EH (cell line): ENCODE measurements around the gene TOP3A.
A peak's percentile ranks its signal among the peaks of the same experiment; 100 is the strongest.

Experiments
- DNase-seq: peaks from one replicate; pipeline ENCODE4 v3.0.0-alpha.2; 2015; ENCODE audit warnings: low read depth

Gene TOP3A

GRCh38 chr17:18280249-18280648, 34.5 kb downstream of the TOP3A start:
- DNase-seq = no peak

- peak; percentile 34 for DNase-seq
Measured at GRCh38 chr17:18278867-18279266, 35.9 kb downstream of the TOP3A start.

GRCh38 chr17:18277076-18277475, 37.7 kb downstream of the TOP3A start:
- no peak for DNase-seq

- DNase-seq = no peak
Measured at GRCh38 chr17:18270046-18270931, 44.5 kb downstream of the TOP3A start.

GRCh38 chr17:18267927-18268711, 46.7 kb downstream of the TOP3A start:
- DNase-seq = peak; percentile 63

- DNase-seq = no peak
Measured at GRCh38 chr17:18267366-18267765, 47.4 kb downstream of the TOP3A start.

- no peak for DNase-seq
Measured at GRCh38 chr17:18263885-18264682, 50.7 kb downstream of the TOP3A start.

- DNase-seq = no peak
Measured at GRCh38 chr17:18262641-18263040, 52.2 kb downstream of the TOP3A start.

GRCh38 chr17:18262111-18262510, 52.7 kb downstream of the TOP3A start:
- no peak for DNase-seq

GRCh38 chr17:18261659-18262058, 53.1 kb downstream of the TOP3A start:
- DNase-seq = no peak

- peak; percentile 71 for DNase-seq
Measured at GRCh38 chr17:18261146-18261515, 53.7 kb downstream of the TOP3A start.

GRCh38 chr17:18260332-18261145, 54.3 kb downstream of the TOP3A start, which contains the start of gene MIEF2:
MIEF2 (plus strand) TSS chr17:18260662; CDS start chr17:18262721, 2,059 bp downstream.
- DNase-seq = peak; percentile 94

GRCh38 chr17:18259621-18260331, 55.0 kb downstream of the TOP3A start:
- peak; percentile 76 for DNase-seq

- DNase-seq = no peak
Measured at GRCh38 chr17:18258356-18259038, 56.3 kb downstream of the TOP3A start, which contains the start of gene FLII. FLII (minus strand) TSS chr17:18258738; CDS start chr17:18258690, 48 bp downstream.

- peak; percentile 85 for DNase-seq
Measured at GRCh38 chr17:18257982-18258355, 56.8 kb downstream of the TOP3A start.

GRCh38 chr17:18257268-18257981, 57.4 kb downstream of the TOP3A start:
- peak; percentile 70 for DNase-seq

- no peak for DNase-seq
Measured at GRCh38 chr17:18256776-18257175, 58.0 kb downstream of the TOP3A start.

- no peak for DNase-seq
Measured at GRCh38 chr17:18256351-18256750, 58.4 kb downstream of the TOP3A start.
